ENCODE measurements around the gene CORO1C.

The CORO1C gene

DNA sequence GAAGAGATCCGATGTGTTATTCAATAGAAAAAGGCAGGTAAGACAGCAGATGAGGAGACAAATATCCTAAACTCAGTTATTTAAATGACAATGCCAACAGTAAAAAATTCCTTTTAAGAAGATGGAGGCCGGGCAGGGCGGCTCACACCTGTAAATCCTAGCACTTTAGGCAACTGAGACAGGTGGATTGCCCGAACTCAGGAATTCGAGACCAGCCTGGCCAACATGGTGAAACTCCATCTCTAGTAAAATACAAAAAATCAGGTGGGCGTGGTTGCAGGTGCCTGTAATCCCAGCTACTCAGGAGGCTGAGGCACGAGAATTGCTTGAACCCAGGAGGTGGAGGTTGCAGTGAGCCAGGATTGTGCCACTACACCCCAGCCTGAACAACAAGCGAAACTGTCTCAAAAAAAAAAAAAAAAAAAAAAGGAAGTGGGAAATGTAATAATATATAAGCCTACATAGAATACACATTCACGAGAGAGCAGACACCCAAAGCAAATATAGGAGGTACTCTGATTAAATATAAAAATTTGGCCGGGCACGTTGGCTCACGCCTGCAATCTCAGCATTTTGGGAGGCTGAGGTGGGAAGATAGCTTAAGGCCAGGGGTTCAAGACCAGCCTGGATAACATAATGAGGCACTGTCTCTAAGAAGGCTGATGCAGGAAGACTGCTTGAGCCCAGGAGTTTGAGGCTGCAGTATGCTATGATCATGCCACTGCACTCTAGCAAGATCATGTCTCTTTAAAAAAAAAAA is 19.0 kb downstream of the CORO1C start:
- no peak for DNase-seq (ENCODE audit: low read depth)
- in situ Hi-C loops (cut with HindIII; ENCODE audit: low sequenced_read_pairs) = no loop called here
- no peak overlapping the region for H3K4me3 ChIP-seq (ENCODE audit: low read depth, low read length)
- TF ChIP-seq, protein P1, sequence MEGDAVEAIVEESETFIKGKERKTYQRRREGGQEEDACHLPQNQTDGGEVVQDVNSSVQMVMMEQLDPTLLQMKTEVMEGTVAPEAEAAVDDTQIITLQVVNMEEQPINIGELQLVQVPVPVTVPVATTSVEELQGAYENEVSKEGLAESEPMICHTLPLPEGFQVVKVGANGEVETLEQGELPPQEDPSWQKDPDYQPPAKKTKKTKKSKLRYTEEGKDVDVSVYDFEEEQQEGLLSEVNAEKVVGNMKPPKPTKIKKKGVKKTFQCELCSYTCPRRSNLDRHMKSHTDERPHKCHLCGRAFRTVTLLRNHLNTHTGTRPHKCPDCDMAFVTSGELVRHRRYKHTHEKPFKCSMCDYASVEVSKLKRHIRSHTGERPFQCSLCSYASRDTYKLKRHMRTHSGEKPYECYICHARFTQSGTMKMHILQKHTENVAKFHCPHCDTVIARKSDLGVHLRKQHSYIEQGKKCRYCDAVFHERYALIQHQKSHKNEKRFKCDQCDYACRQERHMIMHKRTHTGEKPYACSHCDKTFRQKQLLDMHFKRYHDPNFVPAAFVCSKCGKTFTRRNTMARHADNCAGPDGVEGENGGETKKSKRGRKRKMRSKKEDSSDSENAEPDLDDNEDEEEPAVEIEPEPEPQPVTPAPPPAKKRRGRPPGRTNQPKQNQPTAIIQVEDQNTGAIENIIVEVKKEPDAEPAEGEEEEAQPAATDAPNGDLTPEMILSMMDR (IDR thresholded peaks at IDR 0.05; ENCODE audit: low read depth, low read length, missing control alignments) = no peak

DNA sequence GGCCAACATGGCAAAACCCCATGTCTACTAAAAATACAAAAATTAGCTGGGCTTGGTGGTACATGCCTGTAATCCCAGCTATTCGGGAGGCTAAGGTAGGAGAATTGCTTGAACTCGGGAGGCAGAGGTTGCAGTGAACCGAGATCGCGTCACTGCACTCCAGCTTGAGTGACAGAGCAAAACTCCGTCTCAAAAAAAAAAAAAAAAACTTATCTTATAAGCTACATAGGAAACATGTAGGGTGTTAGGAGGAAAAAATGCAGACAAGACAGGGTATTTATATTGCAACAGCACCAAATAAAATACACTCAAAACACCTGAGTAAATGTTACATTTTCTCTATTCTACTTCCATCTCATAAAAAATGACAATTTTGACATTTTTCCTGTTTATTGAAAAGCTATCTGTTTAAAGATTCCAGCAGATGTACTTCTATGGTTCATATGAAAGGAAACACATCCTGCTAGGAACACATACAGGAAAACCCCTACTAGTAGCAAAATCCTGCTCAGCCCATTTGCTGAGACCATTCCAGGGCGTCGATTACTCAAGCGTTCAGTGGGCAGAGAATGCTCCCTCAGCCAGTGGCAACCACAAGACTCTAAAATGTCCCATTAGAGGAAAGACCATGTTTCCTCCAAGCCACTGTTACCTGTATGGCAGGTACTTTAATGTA is 19.7 kb downstream of the CORO1C start:
- TF ChIP-seq, protein P1 (IDR thresholded peaks at IDR 0.05; ENCODE audit: low read depth, low read length, missing control alignments) = no peak
- no peak for DNase-seq (ENCODE audit: low read depth)
- no peak overlapping the region for H3K4me3 ChIP-seq (ENCODE audit: low read depth, low read length)
- in situ Hi-C loops (cut with HindIII; ENCODE audit: low sequenced_read_pairs) = no loop called here

DNA sequence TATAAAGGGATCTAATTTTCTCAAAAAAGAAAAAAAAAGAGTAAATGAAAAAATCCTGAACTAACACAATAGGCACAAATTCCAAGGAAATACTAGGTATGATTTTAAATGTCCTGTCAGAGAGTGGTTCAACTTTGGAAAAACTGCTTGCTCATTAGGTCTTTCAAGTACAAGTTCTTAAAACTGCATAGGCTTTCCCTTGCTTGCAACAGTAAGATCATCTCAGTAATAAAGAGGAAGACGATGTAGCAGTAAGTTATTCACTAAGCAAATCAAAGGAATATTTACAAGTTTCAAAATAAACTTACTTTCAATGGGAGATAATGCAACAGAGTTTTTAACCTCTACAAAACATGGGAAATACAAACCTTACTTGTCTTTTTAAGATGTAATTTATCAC is 21.6 kb downstream of the CORO1C start:
- H3K4me3 ChIP-seq (ENCODE audit: low read depth, low read length) = no peak overlapping the region
- DNase-seq (ENCODE audit: low read depth) = no peak
- in situ Hi-C loops (cut with HindIII; ENCODE audit: low sequenced_read_pairs) = no loop called here
- TF ChIP-seq, protein P1 (IDR thresholded peaks at IDR 0.05; ENCODE audit: low read depth, low read length, missing control alignments) = no peak

DNA sequence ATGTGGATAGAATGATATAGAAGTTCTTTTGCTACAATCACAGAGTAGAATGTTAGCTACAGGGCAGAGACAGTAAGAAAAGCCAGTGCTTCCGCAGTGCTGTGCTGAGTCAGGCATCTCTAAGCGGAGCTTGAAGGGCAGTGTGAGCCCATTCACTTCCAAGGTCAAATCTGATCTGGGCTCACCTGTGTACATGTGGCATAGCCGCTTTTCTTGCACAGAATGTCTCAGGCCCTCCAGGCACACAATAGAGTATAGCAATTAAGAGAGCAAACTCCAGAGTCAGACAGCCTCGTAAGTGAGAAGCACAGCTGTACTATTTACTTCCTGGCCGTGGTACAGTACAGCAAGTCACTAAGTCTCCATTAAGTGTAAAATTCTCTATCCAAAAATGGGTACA is 26.8 kb downstream of the CORO1C start:
- TF ChIP-seq, protein P1 (IDR thresholded peaks at IDR 0.05; ENCODE audit: low read depth, low read length, missing control alignments) = no peak
- in situ Hi-C loops (cut with HindIII; ENCODE audit: low sequenced_read_pairs) = no loop called here
- no peak overlapping the region for H3K4me3 ChIP-seq (ENCODE audit: low read depth, low read length)
- no peak for DNase-seq (ENCODE audit: low read depth)

DNA sequence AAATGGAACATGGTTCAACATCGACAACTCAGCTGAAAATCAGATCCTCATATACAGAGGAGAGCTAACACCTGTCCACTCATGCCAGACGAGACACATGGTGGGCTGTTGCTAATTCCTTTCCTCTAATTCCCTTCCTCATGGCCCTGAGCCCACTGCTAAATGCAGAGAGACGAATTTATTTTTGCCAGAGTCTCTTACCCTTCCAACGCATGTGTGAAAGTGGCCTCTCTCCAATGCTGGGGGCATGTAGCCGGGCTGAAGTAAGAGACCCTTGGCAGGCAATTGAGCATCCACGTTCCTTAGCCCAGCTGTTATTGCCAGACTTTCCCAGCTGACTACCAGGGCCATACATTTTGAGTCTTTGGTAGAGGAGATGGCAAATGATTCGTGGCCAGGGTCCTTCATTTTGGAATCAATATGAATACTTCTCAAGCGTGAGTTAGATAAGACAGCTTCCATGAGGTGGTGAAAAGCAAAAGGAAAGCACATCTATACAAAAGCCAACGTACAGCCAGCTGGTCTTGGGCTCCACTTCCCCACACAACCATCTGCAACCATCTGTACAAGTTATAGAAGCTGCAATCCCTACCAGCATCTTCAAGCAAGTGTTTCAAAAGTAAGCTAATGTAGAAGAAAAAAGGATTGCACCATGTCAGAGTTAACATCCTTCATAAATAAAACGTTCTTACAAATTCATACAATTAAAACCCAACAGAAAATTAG is 28.6 kb downstream of the CORO1C start:
- DNase-seq (ENCODE audit: low read depth) = no peak
- TF ChIP-seq, protein P1 (IDR thresholded peaks at IDR 0.05; ENCODE audit: low read depth, low read length, missing control alignments) = no peak
- in situ Hi-C loops (cut with HindIII; ENCODE audit: low sequenced_read_pairs) = no loop called here
- no peak overlapping the region for H3K4me3 ChIP-seq (ENCODE audit: low read depth, low read length)

DNA sequence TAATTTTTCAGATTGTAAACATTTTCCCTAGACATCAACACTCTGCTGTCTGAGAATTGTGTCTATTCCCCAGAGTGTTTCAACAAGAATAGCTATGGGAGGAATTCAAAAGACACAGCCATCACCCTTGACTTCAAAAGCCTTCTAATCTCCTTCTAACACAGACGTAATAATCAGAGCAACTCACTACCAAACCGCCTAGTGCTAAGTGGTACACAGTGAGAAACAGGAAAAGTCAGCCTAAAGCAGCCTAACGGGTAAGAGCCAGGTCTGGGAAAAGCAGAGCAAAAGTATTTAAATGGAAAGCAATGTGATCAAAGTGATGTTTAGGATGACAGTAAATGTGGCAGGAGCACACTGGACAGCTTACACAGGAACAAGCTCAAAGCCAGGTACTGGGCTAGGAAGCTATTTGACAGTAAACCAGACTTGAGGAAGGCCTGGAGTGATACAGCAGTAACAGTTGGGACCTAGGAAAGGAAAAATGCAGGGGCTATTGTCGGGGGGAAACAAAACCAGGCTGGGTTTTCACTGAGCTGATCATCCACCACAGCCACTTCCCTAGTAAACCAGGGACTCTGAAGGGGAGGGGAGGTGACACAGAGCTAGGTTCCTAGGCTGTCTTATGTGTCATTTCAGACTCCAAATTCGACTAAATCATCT is 29.4 kb downstream of the CORO1C start:
- TF ChIP-seq, protein P1 (IDR thresholded peaks at IDR 0.05; ENCODE audit: low read depth, low read length, missing control alignments) = no peak
- no peak overlapping the region for H3K4me3 ChIP-seq (ENCODE audit: low read depth, low read length)
- no peak for DNase-seq (ENCODE audit: low read depth)
- in situ Hi-C loops (cut with HindIII; ENCODE audit: low sequenced_read_pairs) = no loop called here
